Lower lobe of right lung (tissue), 2 donors: Measurements from ENCODE around the gene ATG16L1. TPM values are rescaled to one million over a fixed set of nuclear protein-coding genes. Genes with fewer than 3 reads are reported as not detected.

Experiments
- ATAC-seq, 2 donors: fragments of 200-7000 bp; cut with Tn5 transposase; one replicate each; pipeline ENCODE4 v1.9.1; 2020 to 2022; ENCODE audit warnings: mild to moderate bottlenecking in 2 of 2, moderate library complexity in 2 of 2
- DNase-seq: peaks from one replicate; pipeline ENCODE4 v3.0.0-alpha.2; 2020
- H3K27ac ChIP-seq: fragments of 200-600 bp; one replicate; pipeline ENCODE4 v1.8.0; 2022
- H3K27me3 ChIP-seq: fragments of 200-600 bp; one replicate; pipeline ENCODE4 v1.8.0; 2022; ENCODE audit warnings: low read depth
- H3K36me3 ChIP-seq: fragments of 200-600 bp; one replicate; pipeline ENCODE4 v1.8.0; 2022; ENCODE audit warnings: mild to moderate bottlenecking
- H3K4me1 ChIP-seq: fragments of 200-600 bp; one replicate; pipeline ENCODE4 v1.8.0; 2022
- H3K4me3 ChIP-seq: fragments of 200-600 bp; one replicate; pipeline ENCODE4 v1.8.0; 2022; ENCODE audit warnings: mild to moderate bottlenecking
- H3K9me3 ChIP-seq: fragments of 200-600 bp; one replicate; pipeline ENCODE4 v1.8.0; 2022
- intact Hi-C: fragments of 100-400 bp; cut with DNase I; formaldehyde crosslinking; loops from one replicate; pipeline ENCODE4 v1.11.0; 2022
- total RNA-seq: library from RNA; stranded (reverse); fragmentation: NEBNext Ultra II Directional; extraction: Animal tissue kit (Norgen Biotek cat#: 25700); gene quantifications from one replicate; pipeline ENCODE4 v1.2.1, GENCODE V29; 2021
- TF ChIP-seq, protein P1 (sequence below): fragments of 200-600 bp; IDR thresholded peaks from one replicate; pipeline ENCODE4 v1.8.0; 2022; ENCODE audit warnings: antibody characterized with exemption, mild to moderate bottlenecking
- donor health status: DM: no; HTN: yes; CAD: no; lungs with severe emphysema.

The ATG16L1 gene
- total RNA-seq, 1 donor from 2014 or later: 21.4 TPM

DNA sequence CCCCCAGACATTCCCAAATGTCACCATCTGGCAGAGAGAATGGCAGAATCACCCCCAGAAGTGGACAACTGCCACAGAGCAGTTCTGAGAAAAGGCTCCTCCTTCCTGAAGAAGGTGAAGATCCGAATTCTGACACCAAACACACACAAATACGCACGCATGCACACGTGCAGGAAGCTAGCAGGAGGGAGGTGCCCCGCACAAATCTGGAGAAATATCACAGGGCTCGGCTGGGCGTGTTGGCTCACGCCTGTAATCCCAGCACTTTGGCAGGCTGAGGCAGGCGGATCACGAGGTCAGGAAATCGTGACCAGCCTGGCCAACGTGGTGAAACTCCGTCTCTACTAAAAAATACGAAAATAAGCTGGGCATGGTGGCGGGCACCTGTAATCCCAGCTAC, 38.5 kb upstream of the ATG16L1 start:
- DNase-seq: no peak
- TF ChIP-seq, protein P1, sequence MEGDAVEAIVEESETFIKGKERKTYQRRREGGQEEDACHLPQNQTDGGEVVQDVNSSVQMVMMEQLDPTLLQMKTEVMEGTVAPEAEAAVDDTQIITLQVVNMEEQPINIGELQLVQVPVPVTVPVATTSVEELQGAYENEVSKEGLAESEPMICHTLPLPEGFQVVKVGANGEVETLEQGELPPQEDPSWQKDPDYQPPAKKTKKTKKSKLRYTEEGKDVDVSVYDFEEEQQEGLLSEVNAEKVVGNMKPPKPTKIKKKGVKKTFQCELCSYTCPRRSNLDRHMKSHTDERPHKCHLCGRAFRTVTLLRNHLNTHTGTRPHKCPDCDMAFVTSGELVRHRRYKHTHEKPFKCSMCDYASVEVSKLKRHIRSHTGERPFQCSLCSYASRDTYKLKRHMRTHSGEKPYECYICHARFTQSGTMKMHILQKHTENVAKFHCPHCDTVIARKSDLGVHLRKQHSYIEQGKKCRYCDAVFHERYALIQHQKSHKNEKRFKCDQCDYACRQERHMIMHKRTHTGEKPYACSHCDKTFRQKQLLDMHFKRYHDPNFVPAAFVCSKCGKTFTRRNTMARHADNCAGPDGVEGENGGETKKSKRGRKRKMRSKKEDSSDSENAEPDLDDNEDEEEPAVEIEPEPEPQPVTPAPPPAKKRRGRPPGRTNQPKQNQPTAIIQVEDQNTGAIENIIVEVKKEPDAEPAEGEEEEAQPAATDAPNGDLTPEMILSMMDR: no peak
- Histone ChIP-seq H3K4me3 (no peak overlapping the region), H3K27ac (no peak overlapping the region), H3K27me3 (no peaks in the 10 kb centered on the region), H3K9me3 (no peaks in the 10 kb centered on the region), H3K4me1 (peaks cover 15% of the 10 kb centered on the region), H3K36me3 (no peaks in the 10 kb centered on the region)
- intact Hi-C loops: no loop called here
- no peak for ATAC-seq

DNA sequence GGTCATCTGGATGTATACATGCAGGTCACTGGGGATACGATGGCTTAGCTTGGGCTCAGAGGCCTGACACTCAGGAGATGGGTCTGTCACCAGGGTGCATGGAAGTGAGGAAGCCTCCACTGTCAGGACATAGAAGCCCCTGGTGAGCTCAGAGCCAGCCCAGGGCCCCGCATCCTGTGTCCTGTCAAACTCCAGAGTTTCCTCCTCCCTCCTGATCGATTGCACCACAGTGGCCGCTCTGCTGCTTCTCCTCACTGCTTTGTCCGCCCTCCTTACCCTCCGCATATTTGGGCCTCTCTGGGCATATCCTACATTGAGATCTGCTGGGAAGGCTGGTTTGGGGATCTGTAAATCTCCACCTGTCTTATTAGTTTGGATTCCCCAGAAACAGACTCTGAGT, 37.5 kb upstream of the ATG16L1 start:
- intact Hi-C loops: no loop called here
- no peak for ATAC-seq
- DNase-seq: no peak
- TF ChIP-seq, protein P1: no peak
- peaks cover 15% of the 10 kb centered on the region for H3K4me1 ChIP-seq
- H3K4me3 ChIP-seq: no peak overlapping the region
- no peaks in the 10 kb centered on the region for H3K27me3 ChIP-seq
- no peaks in the 10 kb centered on the region for H3K9me3 ChIP-seq
- no peak overlapping the region for H3K27ac ChIP-seq
- H3K36me3 ChIP-seq: no peaks in the 10 kb centered on the region

DNA sequence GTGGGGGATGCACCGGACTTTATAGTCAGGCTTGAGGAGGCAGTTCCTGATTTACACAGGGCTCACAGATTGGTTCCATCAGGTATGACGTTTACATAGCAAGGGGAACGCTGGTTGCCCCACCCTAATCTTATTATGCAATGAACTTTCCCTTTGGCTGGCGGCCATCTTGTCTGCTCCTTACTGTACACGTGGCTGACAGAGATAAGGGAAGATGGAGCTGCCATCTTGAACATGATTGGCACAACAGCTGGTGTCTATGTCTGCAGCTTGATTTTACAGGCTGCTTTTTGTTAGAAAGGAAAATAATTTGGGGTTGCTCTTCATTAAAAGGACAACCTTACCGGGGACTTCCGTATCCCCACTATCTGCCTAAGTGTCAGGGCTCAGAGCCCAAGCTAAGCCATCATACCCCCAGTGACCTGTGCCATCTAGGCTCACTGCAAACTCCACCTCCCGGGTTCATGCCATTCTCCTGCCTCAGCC, 33.5 kb upstream of the ATG16L1 start:
- Histone ChIP-seq H3K9me3 (no peaks in the 10 kb centered on the region), H3K27me3 (no peaks in the 10 kb centered on the region), H3K4me3 (no peak overlapping the region), H3K36me3 (no peaks in the 10 kb centered on the region), H3K27ac (no peak overlapping the region), H3K4me1 (no peaks in the 10 kb centered on the region)
- DNase-seq (no peak), ATAC-seq (no peak)
- intact Hi-C loops: no loop called here
- TF ChIP-seq, protein P1: no peak

DNA sequence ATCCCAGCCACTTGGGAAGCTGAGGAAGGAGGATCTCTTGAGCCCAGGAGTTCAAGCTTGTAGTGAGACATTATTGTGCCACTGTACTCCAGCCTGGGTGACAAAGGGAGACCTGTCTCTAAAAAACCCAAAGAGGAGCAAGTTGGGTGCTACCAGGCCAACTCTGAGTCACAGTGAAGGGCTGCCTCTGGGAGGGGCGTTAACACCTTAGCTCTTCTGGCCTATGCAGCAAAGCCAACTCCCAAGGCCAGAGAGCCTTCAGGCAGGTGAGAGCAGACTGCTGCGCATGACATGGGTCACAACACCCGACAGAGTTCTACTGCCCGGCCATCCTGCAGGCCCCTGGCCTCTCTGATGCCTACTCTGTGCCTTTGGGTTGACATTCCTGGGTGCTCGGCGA, 32.6 kb upstream of the ATG16L1 start:
- intact Hi-C loops: no loop called here
- no peak for ATAC-seq
- H3K4me3 ChIP-seq: no peak overlapping the region
- no peaks in the 10 kb centered on the region for H3K9me3 ChIP-seq
- H3K27me3 ChIP-seq: no peaks in the 10 kb centered on the region
- no peak for DNase-seq
- H3K36me3 ChIP-seq: no peaks in the 10 kb centered on the region
- H3K27ac ChIP-seq: no peak overlapping the region
- TF ChIP-seq, protein P1: no peak
- no peaks in the 10 kb centered on the region for H3K4me1 ChIP-seq

- Histone ChIP-seq H3K27me3 (no peaks in the 10 kb centered on the region), H3K9me3 (no peaks in the 10 kb centered on the region), H3K4me3 (no peak overlapping the region), H3K36me3 (no peaks in the 10 kb centered on the region), H3K4me1 (no peaks in the 10 kb centered on the region), H3K27ac (no peak overlapping the region)
- intact Hi-C loops: no loop called here
- TF ChIP-seq, protein P1: no peak
- DNase-seq (no peak), ATAC-seq (no peak)
Measured at GRCh38 chr2:233219848-233220247, 31.6 kb upstream of the ATG16L1 start.
